Measurements from ENCODE around the gene PFKL.

The PFKL gene

DNA sequence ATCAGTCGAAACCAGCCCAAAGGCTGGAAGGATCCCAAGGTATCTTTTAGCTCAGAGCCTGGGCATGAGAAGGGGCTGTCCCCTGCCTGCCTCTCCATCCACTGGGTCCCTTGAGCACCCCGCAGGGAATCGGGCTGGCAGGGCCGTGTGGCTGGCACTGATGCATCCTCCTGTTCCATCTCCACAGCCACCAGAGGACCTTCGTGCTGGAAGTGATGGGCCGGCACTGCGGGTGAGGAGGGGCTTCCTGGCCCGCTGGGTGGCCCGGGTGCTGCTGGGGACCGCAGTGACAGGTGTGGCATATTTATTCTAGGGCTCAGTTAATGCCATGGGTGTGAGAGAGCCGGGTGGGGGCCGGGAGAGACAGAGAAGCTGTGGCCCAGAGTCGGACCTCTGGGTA lies 13.6 kb downstream of the PFKL start:
- no peak for DNase-seq (ENCODE audit: low read depth)

DNA sequence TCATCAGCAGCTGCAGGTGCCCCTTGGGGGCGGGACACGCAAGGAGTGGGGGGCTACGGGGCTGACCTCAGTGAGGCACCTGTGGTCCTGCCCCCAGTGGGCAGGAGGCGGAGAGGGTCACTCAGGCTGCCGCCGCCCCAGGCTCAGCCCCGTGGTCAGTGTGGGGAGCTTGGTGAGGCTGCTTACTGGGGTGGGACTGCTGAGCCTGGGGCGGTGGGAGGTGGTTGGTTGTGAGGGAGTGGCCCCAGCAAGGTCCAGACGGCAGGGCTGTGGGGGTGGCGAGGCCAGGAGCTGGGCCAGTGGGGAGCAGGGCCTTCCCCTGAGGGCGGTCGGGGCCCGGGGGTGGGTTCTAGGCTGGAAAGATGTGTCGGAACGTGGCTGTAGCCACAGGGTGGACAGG lies 14.3 kb downstream of the PFKL start:
- no peak for DNase-seq (ENCODE audit: low read depth)

DNA sequence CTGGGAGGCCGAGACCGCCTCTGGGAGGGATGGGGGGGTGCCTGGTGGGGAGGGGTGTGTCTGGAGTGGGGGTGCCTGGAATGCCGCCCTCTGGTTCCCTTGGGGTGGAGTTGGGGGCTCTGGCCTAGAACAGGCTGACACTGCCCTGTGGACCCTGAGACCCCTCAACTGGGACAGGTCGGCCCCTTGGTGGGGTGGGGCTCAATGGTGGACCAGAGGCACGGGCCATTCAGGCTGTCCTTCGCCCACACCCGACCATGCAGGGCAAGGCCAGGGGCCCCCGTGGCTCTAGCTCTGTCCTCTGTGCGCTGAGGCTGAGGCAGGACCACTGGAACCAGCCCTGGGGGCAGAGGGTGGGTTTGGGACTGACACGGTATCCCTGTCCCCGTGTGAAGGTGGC lies 14.7 kb downstream of the PFKL start:
- DNase-seq (ENCODE audit: low read depth) = no peak

DNA sequence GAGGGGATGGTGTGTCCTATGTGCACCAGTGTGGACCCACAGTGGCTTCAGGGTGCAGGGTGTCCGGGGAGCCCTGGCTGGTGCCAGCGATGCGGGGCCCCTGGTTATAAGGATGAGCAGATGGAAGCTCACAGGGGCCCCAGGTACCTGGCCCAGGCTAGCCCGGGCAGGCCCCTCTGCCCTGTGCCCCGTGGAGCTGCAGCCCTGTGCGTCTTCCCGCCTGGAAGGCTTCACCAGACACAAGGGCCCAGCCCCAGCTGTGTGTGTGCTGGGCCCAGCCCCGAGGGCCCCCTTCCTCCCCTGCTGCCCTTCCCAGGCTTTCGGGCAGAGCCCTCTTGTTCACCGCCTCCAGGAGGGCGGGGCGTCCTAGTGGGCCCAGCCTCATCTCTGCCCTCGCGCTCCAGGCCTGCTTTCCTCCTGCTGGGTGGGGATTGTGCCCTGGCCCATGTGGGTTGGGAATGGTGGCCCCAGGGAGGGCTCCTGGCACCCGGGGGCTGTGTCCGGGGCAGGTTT lies 15.9 kb downstream of the PFKL start:
- no peak for DNase-seq (ENCODE audit: low read depth)

DNA sequence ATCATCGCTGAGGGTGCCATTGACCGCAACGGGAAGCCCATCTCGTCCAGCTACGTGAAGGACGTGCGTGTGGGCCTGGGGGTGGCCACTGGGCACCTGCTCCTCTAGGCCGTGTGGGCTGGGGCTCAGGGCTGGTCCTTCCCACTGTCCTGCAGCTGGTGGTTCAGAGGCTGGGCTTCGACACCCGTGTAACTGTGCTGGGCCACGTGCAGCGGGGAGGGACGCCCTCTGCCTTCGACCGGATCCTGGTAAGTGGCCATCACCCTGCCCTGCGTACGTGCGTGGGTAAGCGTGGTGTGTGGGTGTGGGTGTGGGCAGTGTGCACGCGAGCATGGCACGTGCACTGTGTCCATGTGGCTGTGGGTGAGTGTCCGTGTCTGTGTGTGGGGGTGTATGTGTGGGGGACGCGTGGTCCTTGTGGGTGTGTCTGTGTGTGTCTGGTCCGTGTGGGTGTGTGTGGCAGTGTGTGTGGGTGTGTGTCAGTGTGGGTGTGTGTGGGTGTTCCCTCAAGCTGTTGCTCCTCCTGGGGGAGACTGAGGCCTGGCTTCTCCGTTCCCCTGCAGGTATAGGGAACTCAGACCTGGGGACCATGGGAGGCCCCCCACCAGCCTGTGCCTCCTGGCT lies 16.5 kb downstream of the PFKL start:
- no peak for DNase-seq (ENCODE audit: low read depth)

DNA sequence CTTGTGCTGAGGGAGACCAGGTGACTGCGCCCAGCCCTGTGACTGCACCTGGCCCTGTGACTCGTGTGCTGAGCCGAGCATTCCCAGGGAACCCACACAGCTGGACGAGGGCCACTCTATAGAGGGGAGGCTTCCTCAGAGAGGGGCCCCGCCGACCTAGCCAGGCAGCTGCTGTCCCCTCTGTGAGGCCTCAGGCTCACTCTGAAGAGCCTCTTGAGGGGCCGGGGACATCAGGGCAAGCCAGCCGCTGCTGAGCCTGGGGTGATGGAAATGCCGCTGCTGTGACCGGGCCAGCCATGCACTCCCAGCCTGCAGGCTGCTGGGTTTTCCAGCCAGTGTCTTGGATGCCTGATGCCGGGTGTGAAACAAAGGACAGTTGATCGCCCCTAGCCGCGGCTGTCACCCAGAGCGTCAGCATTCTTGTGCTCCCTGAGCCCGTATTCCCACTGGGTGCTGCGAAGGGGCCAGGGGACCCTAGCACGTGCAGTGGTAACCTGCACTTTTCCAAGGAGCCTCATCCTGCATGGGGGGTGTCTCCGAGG lies 17.5 kb downstream of the PFKL start:
- DNase-seq (ENCODE audit: low read depth) = no peak

DNA sequence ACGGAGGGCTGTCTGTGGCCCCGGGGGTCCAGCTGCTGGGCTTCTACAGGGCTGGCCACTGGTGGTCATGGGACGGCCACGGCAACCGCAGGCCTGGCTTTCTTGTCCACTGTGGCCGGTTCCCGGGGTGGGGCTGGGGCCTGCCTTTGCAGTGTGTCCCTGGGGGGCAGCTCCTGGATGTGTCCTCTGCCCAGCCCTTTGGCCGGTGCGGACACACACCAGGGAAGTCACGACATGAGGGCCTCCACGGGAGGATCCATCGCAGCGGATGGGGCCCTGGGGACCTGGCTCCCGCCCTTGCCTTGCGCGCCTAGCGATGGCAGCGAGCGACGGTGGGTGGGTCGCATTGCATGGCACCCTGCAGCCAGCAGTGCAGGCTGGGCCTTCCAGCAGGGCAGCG lies 18.0 kb downstream of the PFKL start:
- DNase-seq (ENCODE audit: low read depth) = no peak

DNA sequence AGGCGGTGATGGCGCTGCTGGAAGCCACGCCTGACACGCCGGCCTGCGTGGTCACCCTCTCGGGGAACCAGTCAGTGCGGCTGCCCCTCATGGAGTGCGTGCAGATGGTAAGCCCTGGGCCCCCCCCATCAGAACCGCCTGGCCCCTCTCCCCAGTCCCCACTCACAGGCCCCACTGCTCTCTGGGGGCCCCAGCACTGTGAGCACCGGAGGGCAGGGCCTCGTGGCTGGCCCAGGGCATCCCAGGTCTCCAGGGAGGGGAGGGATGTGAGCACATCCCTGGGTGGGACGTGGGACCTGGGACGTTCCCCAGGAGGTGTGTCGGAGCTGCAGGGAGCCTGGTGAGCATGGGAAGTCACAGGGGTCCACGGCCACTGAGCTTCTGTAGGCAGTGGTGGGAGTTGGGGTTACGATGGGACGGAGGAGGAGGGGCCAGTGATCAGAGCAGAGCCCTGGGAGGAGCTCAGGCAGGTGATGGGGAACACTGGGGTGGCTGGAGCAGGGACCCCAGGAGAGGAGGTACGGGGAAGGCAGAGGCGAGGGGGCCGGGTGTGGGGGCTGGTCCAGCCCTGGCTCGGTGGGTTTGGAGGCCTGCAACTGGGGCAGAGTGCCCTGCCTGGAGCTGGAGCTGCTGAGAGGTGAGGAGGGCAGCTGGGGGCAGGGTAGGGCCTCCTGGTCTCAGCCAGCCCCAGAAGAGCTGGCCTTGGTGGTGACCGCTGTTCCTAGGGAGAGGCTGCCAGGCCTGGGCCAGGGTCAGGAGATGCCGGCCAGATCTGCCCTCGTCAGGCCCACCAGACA lies 18.8 kb downstream of the PFKL start:
- DNase-seq (ENCODE audit: low read depth) = no peak

DNA sequence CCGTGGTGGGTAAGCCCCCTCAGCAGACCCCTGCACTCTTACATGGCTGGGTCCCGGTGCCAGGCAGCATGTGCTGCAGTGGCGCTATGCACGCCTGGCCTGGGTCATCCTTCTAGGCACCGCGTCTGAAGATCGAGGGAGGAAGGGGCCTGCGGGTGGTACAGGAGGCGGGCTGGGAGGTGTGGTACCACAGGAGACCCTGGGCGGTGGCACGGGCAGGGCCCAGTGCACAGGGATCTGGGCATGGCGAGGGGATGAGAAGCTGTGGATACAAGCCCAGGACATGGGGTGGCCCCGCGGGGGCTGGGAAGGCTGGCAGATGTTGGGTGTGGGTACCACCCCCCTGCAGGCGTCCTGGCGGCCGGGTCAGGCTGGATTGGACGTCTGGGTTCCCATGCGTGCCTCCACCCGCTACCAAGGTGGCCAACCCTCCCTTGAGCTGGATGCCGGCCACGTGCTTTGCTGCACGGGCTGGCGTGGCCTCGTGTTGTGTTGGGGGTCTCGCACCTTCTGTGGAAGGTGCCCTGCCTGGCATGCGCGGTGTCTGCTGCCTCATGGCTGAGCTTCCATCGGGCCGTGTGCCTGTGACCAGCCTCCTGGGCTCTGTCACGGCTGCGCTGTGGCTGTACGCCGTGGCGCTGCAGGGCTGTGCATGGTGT lies 19.7 kb downstream of the PFKL start:
- no peak for DNase-seq (ENCODE audit: low read depth)

DNA sequence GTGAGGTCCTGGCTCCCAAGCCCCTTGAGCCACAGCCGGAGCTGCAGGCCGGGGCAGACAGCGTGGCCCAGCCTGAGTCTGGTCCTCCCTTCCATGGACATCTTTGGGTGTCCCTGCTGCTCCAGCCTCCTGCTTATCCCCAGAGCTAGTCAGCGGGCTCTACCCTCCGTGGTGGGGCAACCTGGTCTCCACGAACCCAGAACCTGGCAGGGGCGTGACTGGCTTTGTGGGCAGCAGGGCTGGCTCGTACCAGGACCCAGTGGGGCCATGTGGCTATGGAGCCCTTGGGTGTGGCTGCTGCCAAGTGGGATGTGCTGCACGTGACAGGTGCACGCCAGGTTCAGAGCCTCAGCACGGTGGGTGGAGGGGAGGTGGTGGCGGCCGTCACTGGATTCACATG lies 21.0 kb downstream of the PFKL start:
- DNase-seq (ENCODE audit: low read depth) = no peak

DNA sequence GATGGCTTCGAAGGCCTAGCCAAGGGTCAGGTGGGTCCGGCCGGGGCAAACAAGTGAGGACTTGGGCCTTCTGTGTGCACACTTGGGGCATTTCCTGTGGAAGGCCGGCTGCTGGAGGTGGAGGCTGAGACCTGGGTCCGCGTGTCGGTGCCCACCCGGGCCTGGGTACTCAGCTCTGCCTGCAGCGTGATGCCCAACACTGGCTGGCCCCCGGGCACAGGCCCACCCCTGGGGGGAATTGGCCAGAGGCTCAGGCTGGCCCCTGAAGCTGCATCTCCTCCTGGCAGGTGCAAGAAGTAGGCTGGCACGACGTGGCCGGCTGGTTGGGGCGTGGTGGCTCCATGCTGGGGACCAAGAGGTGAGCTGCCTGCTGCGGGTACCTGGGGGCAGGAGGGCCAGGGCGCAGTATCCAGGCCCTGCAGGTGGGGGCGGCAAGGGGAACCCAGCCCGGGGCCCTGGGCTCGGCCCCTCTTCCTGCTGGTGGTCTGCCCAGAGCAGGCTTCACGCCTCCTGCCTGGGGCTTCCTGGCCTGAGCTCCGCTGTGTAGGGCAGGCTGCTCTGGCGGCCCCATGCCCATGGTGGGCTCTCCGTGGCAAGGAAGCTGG lies 22.1 kb downstream of the PFKL start:
- no peak for DNase-seq (ENCODE audit: low read depth)

DNA sequence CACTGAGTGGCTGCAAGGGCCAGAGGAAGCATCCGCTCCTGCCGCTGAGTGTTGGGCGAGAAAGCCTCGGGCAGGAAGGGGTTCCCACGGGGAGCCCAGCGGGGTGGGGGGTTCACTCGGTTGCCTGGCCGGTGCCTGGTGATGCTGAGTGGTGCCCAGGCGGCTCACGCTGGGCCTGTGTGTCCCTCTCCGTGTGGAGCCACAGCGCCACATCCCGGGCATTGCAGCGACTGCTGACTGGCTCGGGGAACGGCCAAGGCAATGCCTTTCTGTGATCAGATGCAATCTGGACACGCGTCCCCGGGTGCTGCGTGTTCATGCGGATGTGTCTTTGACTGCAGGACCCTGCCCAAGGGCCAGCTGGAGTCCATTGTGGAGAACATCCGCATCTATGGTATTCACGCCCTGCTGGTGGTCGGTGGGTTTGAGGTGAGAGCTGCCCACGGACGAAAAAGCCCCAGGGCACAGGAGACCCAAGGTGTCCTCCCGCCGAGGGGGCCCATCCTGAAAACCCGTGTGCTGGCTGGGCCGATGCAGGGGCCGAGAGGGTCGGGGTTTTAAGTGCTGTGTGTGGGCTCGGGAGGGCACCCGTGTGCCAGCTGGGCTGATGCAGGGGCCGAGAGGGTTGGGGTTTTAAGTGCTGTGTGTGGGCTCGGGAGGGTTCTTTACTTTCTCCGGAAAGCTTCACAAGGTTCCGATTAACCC lies 22.9 kb downstream of the PFKL start:
- DNase-seq (ENCODE audit: low read depth) = no peak

DNA sequence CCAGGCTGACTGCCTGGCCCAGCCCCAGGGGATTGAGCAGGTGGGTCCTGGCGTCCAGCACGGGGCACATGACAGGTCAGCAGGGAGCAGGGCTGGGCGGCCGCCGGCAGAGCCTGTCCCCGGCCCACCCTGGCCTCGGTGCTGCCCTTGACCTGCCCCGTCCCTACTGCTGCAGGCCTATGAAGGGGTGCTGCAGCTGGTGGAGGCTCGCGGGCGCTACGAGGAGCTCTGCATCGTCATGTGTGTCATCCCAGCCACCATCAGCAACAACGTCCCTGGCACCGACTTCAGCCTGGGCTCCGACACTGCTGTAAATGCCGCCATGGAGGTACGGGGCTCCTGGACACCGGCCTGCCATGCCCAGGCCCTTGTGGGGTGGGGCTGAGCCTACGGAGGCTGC lies 23.7 kb downstream of the PFKL start:
- DNase-seq (ENCODE audit: low read depth) = no peak

DNA sequence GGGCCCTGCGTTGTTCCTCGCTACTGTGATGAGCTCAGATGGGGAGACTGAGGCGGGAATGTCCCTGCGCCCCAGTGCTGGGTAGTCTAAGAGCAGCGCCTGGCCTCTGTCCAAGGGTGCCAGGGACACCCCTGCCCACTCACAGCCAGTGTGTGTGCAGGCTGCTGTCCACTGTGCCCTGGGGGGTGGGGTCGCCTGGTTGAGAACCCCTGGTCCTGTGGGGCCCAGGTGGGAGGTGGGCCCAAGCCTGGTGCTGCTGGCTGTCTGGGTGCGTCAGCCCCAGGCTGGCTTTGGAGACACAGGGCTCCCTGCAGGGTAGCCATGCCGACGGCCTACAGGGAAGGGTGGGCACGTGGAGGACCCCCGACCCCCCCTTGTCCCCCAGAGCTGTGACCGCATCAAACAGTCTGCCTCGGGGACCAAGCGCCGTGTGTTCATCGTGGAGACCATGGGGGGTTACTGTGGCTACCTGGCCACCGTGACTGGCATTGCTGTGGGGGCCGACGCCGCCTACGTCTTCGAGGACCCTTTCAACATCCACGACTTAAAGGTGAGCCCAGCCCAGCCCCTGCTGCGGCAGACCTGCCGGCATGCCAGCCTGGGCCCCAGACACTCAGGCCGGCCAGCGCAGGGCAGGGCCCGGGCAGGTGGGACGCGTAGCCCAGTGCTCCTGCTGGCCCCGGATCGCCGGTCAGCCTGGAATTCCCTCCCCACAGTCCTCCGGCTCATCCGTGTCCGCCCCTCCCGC lies 24.4 kb downstream of the PFKL start:
- DNase-seq (ENCODE audit: low read depth) = no peak

DNA sequence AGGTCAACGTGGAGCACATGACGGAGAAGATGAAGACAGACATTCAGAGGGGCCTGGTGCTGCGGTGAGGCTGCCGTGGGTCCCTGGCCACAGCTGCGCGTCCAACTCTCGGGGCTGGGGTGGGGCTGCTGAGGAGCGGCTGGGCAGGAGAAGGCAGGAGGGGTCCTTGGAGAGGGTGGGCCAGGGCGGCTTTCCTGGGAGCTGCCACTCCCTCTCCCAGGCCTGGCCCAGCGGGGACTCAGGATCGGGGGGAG lies 24.9 kb downstream of the PFKL start:
- DNase-seq (ENCODE audit: low read depth) = no peak

DNA sequence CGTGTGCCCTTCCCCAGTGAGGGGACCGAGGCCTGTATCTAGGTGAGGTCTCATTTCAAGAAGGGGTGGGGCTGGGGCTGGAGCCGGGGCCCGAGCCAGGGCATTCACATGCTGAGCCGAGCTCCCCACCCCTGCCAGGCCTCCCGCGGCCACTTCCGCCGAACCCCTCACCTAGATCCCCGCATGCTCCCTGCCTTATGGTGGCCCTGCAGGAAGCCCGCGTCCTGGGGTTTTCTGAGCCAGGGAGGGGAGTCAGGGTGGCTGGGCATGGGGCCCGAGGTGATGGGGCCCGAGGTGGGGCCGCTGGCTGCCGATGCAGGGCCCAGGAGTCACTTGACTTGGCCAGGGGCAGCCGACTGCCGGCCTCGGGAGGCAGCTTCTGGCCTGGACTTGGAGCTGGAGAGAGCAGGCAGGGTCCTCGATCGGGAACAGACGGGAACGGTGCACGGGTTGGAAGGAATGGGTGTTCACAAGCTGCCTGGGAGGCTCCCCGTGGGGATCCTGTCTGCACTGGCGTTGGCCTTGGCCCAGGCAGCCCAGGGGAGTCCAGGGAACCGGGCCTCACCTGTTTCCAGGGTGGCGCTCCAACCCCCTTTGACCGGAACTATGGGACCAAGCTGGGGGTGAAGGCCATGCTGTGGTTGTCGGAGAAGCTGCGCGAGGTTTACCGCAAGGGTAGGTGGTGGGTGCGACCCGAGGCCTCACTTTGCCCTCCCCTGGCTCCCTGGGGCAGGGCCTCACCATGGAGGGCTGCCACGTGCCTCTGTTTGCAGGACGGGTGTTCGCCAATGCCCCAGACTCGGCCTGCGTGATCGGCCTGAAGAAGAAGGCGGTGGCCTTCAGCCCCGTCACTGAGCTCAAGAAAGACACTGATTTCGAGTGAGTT lies 25.8 kb downstream of the PFKL start:
- no peak for DNase-seq (ENCODE audit: low read depth)

DNA sequence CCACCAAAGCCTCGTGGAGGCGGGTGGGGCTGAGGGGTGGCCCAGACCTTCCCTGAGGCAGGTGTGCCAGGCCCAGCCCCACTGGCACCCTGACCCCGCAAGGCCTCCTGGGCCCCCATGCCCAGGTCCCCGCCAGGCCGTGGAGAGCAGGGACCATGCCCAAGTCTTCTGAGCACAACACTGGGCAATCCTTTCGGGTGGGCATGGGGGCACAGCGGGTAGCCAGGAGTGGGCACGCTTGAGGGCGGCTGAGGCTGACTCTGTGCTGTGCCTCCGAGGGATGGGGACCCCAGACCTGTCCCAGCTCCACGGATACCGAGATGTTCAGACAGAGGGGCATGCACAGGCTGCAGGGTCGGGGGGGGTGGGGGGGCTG lies 26.4 kb downstream of the PFKL start:
- DNase-seq (ENCODE audit: low read depth) = no peak

DNA sequence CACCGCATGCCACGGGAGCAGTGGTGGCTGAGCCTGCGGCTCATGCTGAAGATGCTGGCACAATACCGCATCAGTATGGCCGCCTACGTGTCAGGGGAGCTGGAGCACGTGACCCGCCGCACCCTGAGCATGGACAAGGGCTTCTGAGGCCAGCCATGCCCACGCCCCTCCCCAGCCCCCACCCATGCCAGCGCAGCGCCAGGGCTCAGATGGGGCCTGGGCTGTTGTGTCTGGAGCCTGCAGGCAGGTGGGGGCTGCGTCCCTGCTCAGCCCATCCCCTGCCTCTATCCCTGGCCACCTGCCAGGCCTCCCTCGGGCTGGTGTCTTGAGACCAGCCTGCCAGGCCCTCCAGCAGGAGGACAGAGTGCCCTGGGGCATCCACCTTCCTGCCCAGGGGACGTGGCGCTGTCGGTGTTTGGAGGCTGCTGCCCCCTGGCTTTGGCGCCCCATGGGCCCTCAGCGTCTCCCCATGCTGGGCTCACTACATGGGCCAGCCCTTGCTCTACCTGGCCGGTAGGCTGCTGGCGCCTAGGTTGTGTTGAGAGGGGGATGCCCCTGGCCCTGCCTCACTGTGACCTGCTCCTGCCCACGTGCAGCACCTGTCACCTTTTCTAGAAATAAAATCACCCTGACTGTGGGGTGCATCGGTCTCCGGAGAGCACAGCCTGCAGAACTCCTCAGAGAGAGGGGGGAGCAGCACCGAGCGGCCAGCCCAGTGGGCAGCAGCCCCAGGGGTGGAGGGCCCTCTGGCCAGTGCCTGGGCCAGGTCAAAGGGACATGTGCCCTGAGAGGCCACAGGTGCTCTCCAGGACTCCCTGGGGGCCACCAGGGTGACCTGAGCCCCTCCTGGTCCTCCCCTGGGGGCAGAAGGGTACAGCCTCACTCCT lies 27.1 kb downstream of the PFKL start:
- no peak for DNase-seq (ENCODE audit: low read depth)

DNA sequence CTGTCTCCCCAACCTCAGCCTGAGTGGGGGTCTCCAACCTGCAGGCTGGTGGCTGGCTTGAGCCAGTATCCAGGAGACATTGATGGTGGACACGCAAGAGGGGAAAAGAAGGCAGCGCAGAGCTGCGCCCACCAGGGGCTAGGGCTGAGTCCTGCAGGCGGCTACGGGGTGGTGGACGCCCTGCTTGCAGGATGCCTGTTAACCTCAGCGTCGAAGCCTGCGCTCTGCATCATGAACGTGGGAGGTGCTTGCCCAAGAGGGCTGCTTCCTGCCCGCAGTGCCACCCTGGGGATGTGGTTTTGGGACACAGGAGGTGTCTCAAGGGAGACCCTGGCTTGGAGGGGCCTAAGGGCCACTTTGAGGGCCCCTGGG lies 27.7 kb downstream of the PFKL start:
- no peak for DNase-seq (ENCODE audit: low read depth)
